IMR-90 (cell line): ENCODE results near the gene TP53BP1. TPM values are rescaled to one million over a fixed set of nuclear protein-coding genes. Genes with fewer than 3 reads are reported as not detected.

Source experiments
- ATAC-seq: fragments of 200-7000 bp; cut with Tn5 transposase; 2 replicates; pipeline ENCODE4 v1.9.1; 2020; ENCODE audit warnings: low read depth, mild to moderate bottlenecking, moderate library complexity
- BruUV-seq: library from RNA; stranded (reverse); fragments of 400-500 nt; replicated peaks from 2 replicates; lab custom pipeline; 2021; lab: Mats Ljungman, UMichigan
- CTCF ChIA-PET: fragments of 300-600 bp; formaldehyde crosslinking; extraction: SDS; loops from one replicate; lab custom pipeline; 2021; ENCODE audit warnings: antibody characterized with exemption; lab: Yijun Ruan, JAX
- POLR2A ChIA-PET: fragments of 300-600 bp; sonication (Branson Sonifier 250); formaldehyde crosslinking; loops from one replicate; lab custom pipeline; 2022; ENCODE audit warnings: antibody characterized with exemption; ENCODE audit not compliant: unreplicated experiment; lab: Charles Lee
- DNase-seq: peaks from one replicate; pipeline ENCODE4 v3.0.0; 2013
- H2AFZ ChIP-seq: replicated peaks from 2 replicates; pipeline ENCODE3; 2013; ENCODE audit warnings: low read length, mild to moderate bottlenecking; ENCODE audit not compliant: poor library complexity
- H2AK5ac ChIP-seq: 2 replicates; pipeline ENCODE4 v1.6.1; 2013; ENCODE audit warnings: low read depth, low read length, inconsistent platforms
- H2AK9ac ChIP-seq: replicated peaks from 2 replicates; pipeline ENCODE3; 2013; ENCODE audit warnings: mild to moderate bottlenecking, low read depth, low read length, moderate library complexity; ENCODE audit not compliant: poor library complexity
- H2BK120ac ChIP-seq: 2 replicates; pipeline ENCODE4 v1.6.1; 2013; ENCODE audit warnings: low read depth, low read length, inconsistent platforms
- H2BK15ac ChIP-seq: 3 replicates; pipeline ENCODE4 v1.6.1; 2013; ENCODE audit warnings: low read depth, low read length, inconsistent platforms
- H2BK20ac ChIP-seq: 2 replicates; pipeline ENCODE4 v1.6.1; 2013; ENCODE audit warnings: low read depth, mild to moderate bottlenecking, inconsistent platforms, low read length, moderate library complexity
- H2BK5ac ChIP-seq: 2 replicates; pipeline ENCODE4 v1.6.1; 2013; ENCODE audit warnings: mild to moderate bottlenecking, low read depth, low read length, inconsistent platforms; ENCODE audit not compliant: poor library complexity, severe bottlenecking
- H3K14ac ChIP-seq: replicated peaks from 2 replicates; pipeline ENCODE4 v1.6.1; 2013; ENCODE audit warnings: low read depth, low read length, inconsistent platforms
- H3K18ac ChIP-seq: 2 replicates; pipeline ENCODE4 v1.6.1; 2013; ENCODE audit warnings: low read depth, low read length, control low read depth
- H3K23ac ChIP-seq: 2 replicates; pipeline ENCODE4 v1.6.1; 2013; ENCODE audit warnings: low read depth, low read length, inconsistent platforms
- H3K27ac ChIP-seq: 2 replicates; pipeline ENCODE4 v1.5.1; 2013; ENCODE audit warnings: mild to moderate bottlenecking, control low read depth, low read length; ENCODE audit not compliant: insufficient read depth
- H3K27me3 ChIP-seq: 2 replicates; pipeline ENCODE4 v1.6.1; 2013; ENCODE audit warnings: low read length; ENCODE audit not compliant: control insufficient read depth, insufficient read depth
- H3K36me3 ChIP-seq: 2 replicates; pipeline ENCODE4 v1.6.1; 2013; ENCODE audit warnings: low read length, mixed read lengths; ENCODE audit not compliant: control insufficient read depth, insufficient read depth
- H3K4ac ChIP-seq: 2 replicates; pipeline ENCODE4 v1.6.1; 2013; ENCODE audit warnings: low read depth, low read length, inconsistent platforms
- H3K4me1 ChIP-seq: 2 replicates; pipeline ENCODE4 v1.6.1; 2013; ENCODE audit warnings: low read length, mixed read lengths; ENCODE audit not compliant: control insufficient read depth, insufficient read depth
- H3K4me2 ChIP-seq: 2 replicates; pipeline ENCODE4 v1.6.1; 2013; ENCODE audit warnings: low read depth, mild to moderate bottlenecking, control low read depth, low read length, moderate library complexity
- H3K4me3 ChIP-seq: 2 replicates; pipeline ENCODE4 v1.5.1; 2013; ENCODE audit warnings: low read depth, mild to moderate bottlenecking, control low read depth, low read length, moderate library complexity; ENCODE audit not compliant: insufficient read depth
- H3K56ac ChIP-seq: 2 replicates; pipeline ENCODE4 v1.6.1; 2013; ENCODE audit warnings: low read length, inconsistent platforms; ENCODE audit not compliant: insufficient read depth; ENCODE audit errors: extremely low read depth
- H3K79me1 ChIP-seq, 2 experiments: 2 replicates each; pipeline ENCODE4 v1.6.1; 2013; ENCODE audit warnings: low read length in 2 of 2, inconsistent platforms in 1 of 2, low read depth in 1 of 2
- H3K9ac ChIP-seq: 2 replicates; pipeline ENCODE4 v1.6.1; 2013; ENCODE audit warnings: low read depth, low read length, control low read depth
- H3K9me1 ChIP-seq: 2 replicates; pipeline ENCODE4 v1.6.1; 2013; ENCODE audit warnings: low read length, inconsistent platforms; ENCODE audit not compliant: insufficient read depth
- H3K9me3 ChIP-seq: 2 replicates; pipeline ENCODE4 v1.6.1; 2013; ENCODE audit warnings: low read length; ENCODE audit not compliant: control insufficient read depth, insufficient read depth
- H4K20me1 ChIP-seq: 2 replicates; pipeline ENCODE4 v1.6.1; 2013; ENCODE audit warnings: low read length, inconsistent platforms; ENCODE audit not compliant: insufficient read depth
- H4K5ac ChIP-seq: 2 replicates; pipeline ENCODE4 v1.6.1; 2013; ENCODE audit warnings: mild to moderate bottlenecking, low read depth, low read length, control low read depth
- H4K8ac ChIP-seq, 2 experiments: 2 replicates each; pipeline ENCODE4 v1.6.1; 2013; ENCODE audit warnings: low read depth in 2 of 2, low read length in 2 of 2, control low read depth in 1 of 2, inconsistent platforms in 1 of 2
- H4K91ac ChIP-seq: 2 replicates; pipeline ENCODE4 v1.6.1; 2013; ENCODE audit warnings: low read depth, low read length, inconsistent platforms; ENCODE audit not compliant: insufficient read depth
- BHLHE40 ChIP-seq: fragments of 150-350 bp; IDR thresholded peaks from 2 replicates; pipeline ENCODE4 v1.6.1; 2016; ENCODE audit warnings: mild to moderate bottlenecking, low read depth, low read length
- CEBPB ChIP-seq: IDR thresholded peaks from 2 replicates; pipeline ENCODE4 v1.6.1; 2012; ENCODE audit warnings: low read depth, low read length, improper control_type of control experiment
- CHD1 ChIP-seq: IDR thresholded peaks from 2 replicates; pipeline ENCODE4 v1.6.1; 2012; ENCODE audit warnings: low read depth, low read length, improper control_type of control experiment
- CTCF ChIP-seq: conservative IDR thresholded peaks from 2 replicates; pipeline ENCODE4 v1.5.1; 2012; ENCODE audit warnings: mild to moderate bottlenecking, low read depth, low read length, improper control_type of control experiment
- ELK1 ChIP-seq: fragments of 150-350 bp; IDR thresholded peaks from 2 replicates; pipeline ENCODE4 v1.6.1; 2016; ENCODE audit warnings: low read depth, mild to moderate bottlenecking, low read length, moderate library complexity, borderline replicate concordance
- FOS ChIP-seq: fragments of 150-350 bp; IDR thresholded peaks from 2 replicates; pipeline ENCODE4 v1.6.1; 2016; ENCODE audit warnings: low read depth, low read length
- MAFK ChIP-seq: IDR thresholded peaks from 2 replicates; pipeline ENCODE4 v1.6.1; 2012; ENCODE audit warnings: low read depth, low read length, improper control_type of control experiment
- MAZ ChIP-seq: IDR thresholded peaks from 2 replicates; pipeline ENCODE4 v1.6.1; 2012; ENCODE audit warnings: low read depth, mild to moderate bottlenecking, low read length, improper control_type of control experiment, moderate library complexity, borderline replicate concordance
- POLR2A ChIP-seq: IDR thresholded peaks from 2 replicates; pipeline ENCODE4 v1.6.1; 2012; ENCODE audit warnings: mild to moderate bottlenecking, low read depth, low read length
- RAD21 ChIP-seq: IDR thresholded peaks from 2 replicates; pipeline ENCODE4 v1.6.1; 2012; ENCODE audit warnings: low read length, improper control_type of control experiment
- RCOR1 ChIP-seq: IDR thresholded peaks from 2 replicates; pipeline ENCODE4 v1.6.1; 2012; ENCODE audit warnings: mild to moderate bottlenecking, low read length, improper control_type of control experiment; ENCODE audit not compliant: insufficient replicate concordance
- RFX5 ChIP-seq: IDR thresholded peaks from 2 replicates; pipeline ENCODE4 v1.8.0; 2012; ENCODE audit warnings: low read depth, mild to moderate bottlenecking, low read length, moderate library complexity
- SMC3 ChIP-seq: fragments of 150-350 bp; IDR thresholded peaks from 2 replicates; pipeline ENCODE4 v1.6.1; 2016; ENCODE audit warnings: low read depth, mild to moderate bottlenecking, antibody characterized with exemption, low read length, moderate library complexity
- whole genome bisulfite sequencing, 2 experiments: methylation state at CpG; one replicate each; pipeline versions ENCODE4 v1.1.5 to v1.1.7; 2013; ENCODE audit warnings: missing lambda C conversion rate in 2 of 2; ENCODE audit not compliant: insufficient read length in 1 of 2; ENCODE audit errors: extremely low coverage in 2 of 2; 5-methylcytosine and 5-hydroxymethylcytosine counted together
- dilution Hi-C: fragments of 300-500 bp; cut with HindIII; formaldehyde crosslinking; loops from one replicate; pipeline ENCODE4 v1.14.3; 2018; ENCODE audit warnings: low sequenced_read_pairs; ENCODE audit not compliant: unreplicated experiment
- in situ Hi-C: fragments of 300-500 bp; cut with MboI; formaldehyde crosslinking; loops from 3 replicates; pipeline ENCODE4 v1.14.3; 2019; ENCODE audit warnings: low sequenced_read_pairs, inconsistent platforms, mixed read lengths
- intact Hi-C: fragments of 100-400 bp; cut with micrococcal nuclease; formaldehyde crosslinking; loops from 2 replicates; pipeline ENCODE4 v1.10.0; 2022
- polyA plus RNA-seq, 3 experiments: library from polyadenylated mRNA; depleted of rRNA; stranded (reverse); fragments of >200 nt; gene quantifications; 2 replicates each; pipeline ENCODE4 v1.2.3, GENCODE V29; 2012; ENCODE audit warnings: low replicate concordance in 1 of 3
- total RNA-seq: library from RNA; depleted of rRNA; stranded (reverse); fragments of >200 nt; gene quantifications from 2 replicates; pipeline ENCODE4 v1.2.3, GENCODE V29; 2012

The TP53BP1 gene
- total and polyA plus RNA-seq, 2 of the 4 experiments (the other 2 are of a cell fraction): 36.3 to 64.5 TPM

- Histone ChIP-seq H3K9me1 (peaks cover 2% of the 10 kb centered on the region; the same call in 1 of the 2 replicates), H4K91ac (no peak overlapping the region), H3K27ac (no peak overlapping the region), H3K14ac (no peak overlapping the region), H3K18ac (no peak overlapping the region), H4K5ac (no peak overlapping the region), H3K4me3 (no peak overlapping the region), H3K9me3 (no peaks in the 10 kb centered on the region), H3K56ac (no peak overlapping the region), H2BK120ac (no peak overlapping the region), H4K20me1 (no peaks in the 10 kb centered on the region; the same call in 1 of the 2 replicates), H2AFZ (no peak overlapping the region), H2BK5ac (no peak overlapping the region), H3K9ac (no peak overlapping the region), H3K27me3 (no peaks in the 10 kb centered on the region), H3K79me1 (no peaks in the 10 kb centered on the region; a peak in 2 of 4 replicates), H3K4me1 (no peaks in the 10 kb centered on the region), H3K36me3 (peaks cover 55% of the 10 kb centered on the region), H2AK9ac (no peak overlapping the region), H4K8ac (no peak overlapping the region), H3K23ac (no peak overlapping the region), H2AK5ac (no peak overlapping the region), H2BK15ac (no peak overlapping the region), H2BK20ac (no peak overlapping the region), H3K4me2 (no peak overlapping the region), H3K4ac (no peak overlapping the region)
- WGBS, 2 experiments: 80% methylated on average over 1 of the region's 2 CpGs; no CpG with 5 or more reads in 1 of the 2 experiments
- ChIA-PET POLR2A (no interaction called here), CTCF (no interaction called here)
- TSS peak; percentile 29 for BruUV-seq
- DNase-seq (no peak), ATAC-seq (no peak)
- TF ChIP-seq CEBPB: no peak
- no peak for TF ChIP-seq ELK1
- no peak for TF ChIP-seq MAZ
- TF ChIP-seq CHD1: no peak
- TF ChIP-seq POLR2A: no peak
- no peak for TF ChIP-seq BHLHE40
- no peak for TF ChIP-seq FOS
- no peak for TF ChIP-seq CTCF
- no peak for TF ChIP-seq MAFK
- TF ChIP-seq RFX5: no peak
- no peak for TF ChIP-seq RAD21
- no peak for TF ChIP-seq SMC3
- TF ChIP-seq RCOR1: no peak
- intact Hi-C loops (no loop called here), in situ Hi-C loops (no loop called here), dilution Hi-C loops (no loop called here)
Observed at GRCh38 chr15:43406189-43406588, 86.8 kb downstream of the TP53BP1 start.
